Stimulated activated CD8-positive, alpha-beta memory T cell treated with anti-CD3 and anti-CD28 coated beads, Interleukin-15, amount 100 ng/mL, for 4 hours (primary cell): ENCODE results near the gene NFIX.

Experiments used
- DNase-seq, 2 donors: peaks; one replicate each; pipeline ENCODE4 v3.0.0-alpha.2; 2020; ENCODE audit warnings: low read depth in 2 of 2

The NFIX gene

DNA sequence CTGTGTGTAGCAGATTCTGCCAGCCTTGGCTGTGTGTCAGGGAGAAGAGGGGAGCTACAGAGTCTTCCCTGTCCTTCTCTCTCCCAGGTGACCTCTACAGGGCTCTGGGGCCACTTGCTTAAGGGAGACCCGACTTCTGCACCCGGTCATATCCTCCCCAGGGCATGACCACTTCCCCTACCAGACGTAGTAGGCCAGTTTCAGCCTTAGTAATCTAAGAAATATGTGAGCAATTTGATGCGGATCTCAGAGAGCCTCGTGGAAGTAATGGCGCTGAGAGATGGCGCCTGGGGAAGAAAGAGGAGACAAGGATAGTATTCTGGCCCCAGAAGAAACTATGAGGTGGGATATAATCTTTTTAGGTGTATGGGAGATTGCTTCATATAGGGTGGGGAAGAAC lies 41.9 kb downstream of the NFIX start:
- no peak for DNase-seq

DNA sequence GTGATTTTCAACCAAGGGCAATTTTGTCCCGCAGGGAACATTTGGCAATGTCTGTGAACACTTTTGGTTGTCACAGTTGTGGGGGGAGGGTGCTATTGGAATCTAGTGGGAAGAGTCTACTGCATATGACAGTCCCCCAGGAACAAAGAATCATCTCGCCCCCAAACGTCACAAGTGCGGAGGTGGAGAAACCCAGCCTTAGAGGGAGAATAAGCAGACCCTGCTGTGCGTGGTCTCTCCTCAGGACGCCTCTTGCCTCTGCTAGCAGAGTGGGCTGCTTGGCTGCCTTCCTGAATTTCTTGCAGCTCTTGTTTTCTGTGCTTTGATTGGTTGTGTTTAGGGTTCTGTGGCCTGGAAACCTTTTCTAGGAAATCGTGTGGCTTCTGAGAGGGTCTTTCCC lies 42.5 kb downstream of the NFIX start:
- no peak for DNase-seq

DNA sequence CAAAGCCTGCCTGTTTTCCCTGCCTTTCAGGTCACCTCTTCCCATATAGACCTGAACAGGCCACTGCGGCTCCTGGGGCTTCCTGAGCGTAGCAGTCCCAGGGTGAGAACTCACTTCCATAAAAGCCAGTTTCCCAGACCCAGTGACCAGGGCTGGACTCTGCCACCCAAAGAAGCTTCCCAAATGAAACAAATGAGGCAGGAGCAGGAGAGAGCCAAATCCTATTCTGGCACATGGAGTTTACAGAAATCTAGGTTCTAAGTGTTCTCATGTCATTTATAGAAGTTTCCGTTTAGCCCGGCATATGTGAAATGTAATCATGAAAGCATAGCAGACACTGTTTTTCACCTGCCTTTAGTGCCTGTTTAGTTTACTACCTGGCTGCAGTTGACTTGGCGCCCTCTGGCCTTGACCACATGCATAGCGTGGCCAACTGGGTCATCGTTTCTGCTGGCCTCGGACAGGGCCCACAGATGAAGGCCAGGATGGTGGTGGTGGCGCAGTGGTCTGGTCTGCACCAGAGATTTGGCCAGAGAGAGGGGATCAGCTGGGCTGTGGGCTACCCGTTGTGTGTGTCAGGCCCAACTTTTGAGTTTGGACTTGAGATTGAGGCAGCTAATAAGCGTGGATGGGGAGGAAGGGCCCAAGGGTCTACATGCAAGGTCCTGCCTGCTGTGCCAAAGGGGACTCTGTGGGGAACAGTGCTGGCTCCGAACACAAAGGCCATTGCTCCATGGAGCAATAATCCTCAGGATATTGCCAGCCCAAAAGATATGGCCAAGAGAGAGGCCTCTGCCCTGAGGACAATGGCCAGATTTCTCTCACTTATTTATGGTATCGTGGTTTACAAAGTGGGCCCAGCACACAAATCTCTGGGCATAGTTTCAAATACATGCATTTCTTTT lies 43.3 kb downstream of the NFIX start:
- no peak for DNase-seq

DNA sequence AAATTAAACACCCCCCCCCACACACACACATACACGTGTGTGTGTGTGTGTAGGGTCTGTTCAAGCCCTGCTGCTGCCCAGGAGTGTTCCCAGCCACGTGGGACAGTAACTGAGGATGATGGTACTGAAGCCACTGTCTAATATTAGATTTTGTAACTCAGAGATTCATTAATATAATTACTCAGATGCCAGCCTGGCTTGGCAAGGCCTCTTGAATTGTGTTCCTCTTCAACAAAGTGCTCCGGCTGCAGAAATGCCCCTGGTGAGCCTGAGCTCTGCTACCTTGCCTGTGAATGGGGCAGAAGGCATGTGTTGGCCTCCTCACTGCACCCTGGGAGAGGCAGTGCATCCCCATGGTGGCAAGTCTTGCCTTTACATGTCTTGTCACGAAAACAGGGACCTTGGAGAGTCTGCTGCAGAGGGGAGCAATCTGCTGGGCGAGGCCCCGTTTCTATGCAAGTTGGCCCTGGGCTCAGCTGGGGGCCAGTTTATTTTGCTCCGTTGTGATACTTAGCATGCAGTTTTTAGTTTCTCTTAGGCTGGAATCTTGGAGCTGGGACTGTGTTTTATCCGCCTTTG lies 44.0 kb downstream of the NFIX start:
- no peak for DNase-seq

DNA sequence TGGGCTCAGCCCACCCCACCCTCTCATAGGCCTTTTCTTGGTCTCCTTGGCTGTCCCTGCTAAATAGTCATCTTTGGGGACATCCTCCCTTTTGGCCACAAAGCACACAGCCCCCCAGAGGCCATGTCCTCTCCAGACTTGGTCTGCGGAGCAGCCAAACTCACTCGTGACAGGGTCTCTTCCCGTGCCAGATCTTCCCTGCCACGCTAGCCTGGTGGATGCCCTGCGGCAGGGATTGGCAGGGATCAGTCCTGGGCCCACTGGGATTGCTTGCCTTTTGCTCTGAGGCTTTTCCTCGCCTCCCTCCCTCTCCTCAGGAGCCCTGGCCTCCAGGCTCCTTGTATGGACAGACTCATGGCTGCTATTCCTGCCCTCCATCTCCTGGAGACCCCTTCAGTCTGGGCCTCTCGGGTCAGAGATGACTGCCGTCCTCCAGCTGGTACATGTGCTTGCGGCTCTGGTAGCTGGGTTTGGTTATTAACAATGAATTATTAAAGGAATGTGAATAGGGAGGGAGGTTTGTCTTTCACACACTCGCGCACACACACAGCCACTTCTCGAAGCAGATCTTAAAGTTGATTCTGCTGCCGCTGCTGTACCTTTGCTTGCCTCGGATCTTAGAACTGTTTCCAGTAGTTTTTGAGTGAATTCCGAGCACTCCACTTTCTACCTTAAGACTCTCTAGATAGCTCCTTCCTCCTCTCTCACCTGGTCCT lies 45.1 kb downstream of the NFIX start:
- DNase-seq = no peak

- no peak for DNase-seq
Measured at GRCh38 chr19:13040948-13041292, 45.6 kb downstream of the NFIX start.

DNA sequence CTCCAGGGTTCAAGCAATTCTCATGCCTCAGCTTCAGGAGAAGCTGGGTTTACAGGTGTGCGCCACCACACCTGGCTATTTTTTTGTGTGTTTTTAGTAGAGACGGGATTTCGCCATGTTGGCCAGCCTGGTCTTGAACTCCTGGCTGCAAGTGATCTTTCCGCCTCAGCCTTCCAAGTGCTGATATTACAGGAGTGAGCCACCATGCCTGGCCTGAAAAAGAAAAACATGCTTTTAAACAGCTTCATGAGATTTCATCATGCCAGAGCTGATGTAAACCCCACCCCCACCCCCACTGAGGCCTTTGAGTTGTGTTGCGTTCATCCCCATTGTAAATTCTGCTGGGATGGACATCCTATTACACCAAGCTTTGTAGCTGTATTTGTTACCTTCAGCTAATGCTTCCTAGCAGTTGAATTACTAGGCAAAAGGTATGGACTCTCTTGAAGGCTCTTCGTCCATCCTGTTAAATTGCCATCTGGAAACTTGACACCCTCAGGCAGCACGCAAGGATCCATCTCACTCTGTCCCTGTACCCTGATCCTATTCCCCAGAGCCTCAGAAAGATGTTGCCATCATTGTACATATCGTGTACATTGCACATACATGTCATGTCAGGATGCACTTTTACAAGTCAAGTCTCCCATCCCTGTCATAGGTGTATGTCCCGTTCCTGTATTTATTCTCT lies 47.3 kb downstream of the NFIX start:
- DNase-seq = no peak

DNA sequence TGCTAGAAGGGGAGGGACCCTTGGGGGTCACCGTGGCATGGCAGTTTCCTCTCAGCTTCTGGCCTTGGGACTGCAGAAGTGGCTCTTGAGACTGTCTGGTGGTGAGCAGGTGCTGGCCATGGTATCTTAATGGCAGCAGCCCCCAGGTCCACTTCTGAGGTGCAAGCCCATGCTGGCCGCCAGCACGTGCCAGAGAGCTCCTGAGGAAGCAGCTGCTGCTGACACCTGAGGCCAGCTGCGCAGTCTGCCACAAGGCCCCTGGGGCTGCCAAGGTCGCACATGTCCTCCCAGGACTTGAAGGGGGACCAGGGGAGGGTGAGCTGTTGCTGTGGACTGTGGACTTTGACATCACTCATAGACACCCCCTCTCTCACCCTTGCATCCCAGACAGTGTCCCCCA lies 48.0 kb downstream of the NFIX start:
- DNase-seq = no peak

GRCh38 chr19:13044231-13044836 lies 49.1 kb downstream of the NFIX start:
- peak; percentile 48 to 56 for DNase-seq

DNA sequence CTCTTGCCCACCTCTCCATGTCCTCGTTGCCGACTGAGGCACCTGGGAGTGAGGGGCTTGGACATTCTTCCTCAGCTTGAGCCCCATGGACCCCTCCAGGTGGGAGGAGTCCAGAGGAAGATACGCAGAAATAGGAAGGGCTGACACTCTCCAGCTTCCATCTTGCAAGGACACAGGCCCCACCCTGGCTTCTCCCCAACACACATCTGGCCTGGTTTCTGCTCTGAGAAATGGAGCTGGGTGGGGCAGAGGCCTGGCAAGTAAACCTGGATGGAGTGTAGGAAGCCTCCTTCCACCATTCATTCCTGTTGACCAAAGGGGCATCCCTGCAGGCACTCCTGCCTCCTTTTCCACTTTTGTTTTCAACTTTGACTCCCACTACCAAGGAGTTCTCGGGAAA lies 50.5 kb downstream of the NFIX start:
- no peak for DNase-seq

GRCh38 chr19:13047374-13047773 lies 52.1 kb downstream of the NFIX start:
- DNase-seq = no peak

DNA sequence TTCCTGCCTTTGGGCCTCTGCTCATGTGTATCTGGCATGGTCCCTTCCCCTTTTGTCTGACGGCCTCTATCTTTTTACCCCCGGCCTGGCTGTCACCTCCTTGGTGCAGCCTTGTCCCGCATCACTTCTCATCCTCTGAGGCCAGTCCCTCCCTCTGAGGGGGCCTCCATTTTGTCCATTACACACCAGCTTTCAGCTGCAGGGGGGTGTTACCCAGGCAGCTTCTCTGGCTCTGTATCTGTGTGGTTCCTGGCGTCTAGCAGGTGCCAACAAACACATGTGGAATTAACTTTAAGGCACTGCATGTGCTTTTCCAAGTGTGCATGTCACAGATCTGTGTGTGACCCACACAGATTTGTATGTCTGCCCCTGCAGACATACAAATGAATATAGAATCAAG lies 55.0 kb downstream of the NFIX start:
- DNase-seq = no peak

DNA sequence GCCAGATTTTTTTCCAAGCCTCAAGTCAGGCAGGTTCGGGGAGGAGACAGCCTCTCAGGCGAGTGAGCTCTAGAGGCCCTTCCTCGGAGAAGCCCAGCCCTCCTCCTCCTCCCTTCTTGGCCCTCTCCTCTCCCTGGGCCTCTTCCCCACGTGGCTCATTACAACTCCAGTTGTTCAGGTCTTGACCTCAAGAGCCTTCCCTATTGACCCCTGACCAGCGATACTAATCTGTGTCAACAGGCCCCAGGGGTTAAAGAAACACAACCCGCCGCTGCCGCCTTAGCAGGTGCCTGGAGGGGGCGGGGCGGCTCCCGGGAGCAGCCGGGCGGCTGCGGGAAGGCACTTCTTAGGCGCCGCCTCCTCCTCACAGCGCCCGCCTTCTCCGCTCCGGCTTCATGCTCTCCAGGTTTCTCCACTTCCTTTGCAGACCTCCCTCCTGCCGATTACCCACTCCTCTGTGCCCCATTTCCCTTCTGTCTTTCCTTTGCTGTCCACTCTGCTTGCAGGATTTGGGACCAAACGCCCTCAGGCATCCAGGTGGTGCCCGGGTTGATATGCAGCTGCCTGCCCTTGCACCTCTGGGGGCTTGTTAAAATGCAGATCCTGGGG lies 56.4 kb downstream of the NFIX start:
- DNase-seq = no peak

GRCh38 chr19:13052447-13053175 lies 57.3 kb downstream of the NFIX start:
- DNase-seq = no peak

- no peak for DNase-seq
Measured at GRCh38 chr19:13053238-13053637, 58.0 kb downstream of the NFIX start.

DNA sequence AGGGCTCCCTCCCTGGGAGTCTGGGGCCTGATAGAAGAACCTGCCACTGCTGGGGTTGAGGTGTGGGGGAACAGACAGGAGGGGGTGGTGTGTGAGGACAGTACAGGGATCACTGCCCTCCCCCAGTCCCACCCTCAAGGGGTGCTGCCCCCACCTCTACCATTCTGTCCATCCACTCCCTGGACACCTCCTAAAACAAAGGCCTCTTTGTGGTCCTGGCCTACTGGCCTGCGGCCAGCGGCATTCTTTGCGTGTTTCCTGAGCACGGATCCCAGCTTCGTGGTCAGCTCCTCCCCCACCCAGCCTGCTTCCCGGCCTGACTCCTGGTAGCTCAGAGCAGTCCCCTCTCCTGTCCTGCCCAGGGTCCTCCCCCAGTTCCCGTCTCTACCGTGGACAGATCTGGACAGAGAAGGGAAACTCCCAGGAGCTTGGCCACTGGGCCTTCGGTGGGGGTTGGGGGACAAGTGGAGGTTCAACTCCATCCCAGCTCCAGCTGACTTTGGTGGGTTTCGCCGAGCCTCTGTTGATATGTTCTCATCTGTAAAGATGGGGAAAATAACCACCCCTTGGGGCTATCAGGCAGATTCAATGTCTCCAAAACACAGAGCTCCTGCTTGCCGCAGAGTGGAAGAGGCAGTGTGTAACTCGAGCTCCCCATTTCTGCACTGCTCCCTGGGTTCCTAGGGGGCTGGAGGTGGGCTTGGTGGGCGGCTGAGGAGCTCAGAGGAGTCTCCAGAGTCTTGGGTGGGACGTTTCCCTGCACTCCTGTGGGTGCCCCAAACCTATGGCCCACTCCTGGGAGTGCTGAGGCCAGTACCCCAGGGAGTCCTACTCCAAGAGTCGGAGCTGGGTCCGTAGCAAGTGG lies 58.7 kb downstream of the NFIX start:
- no peak for DNase-seq

GRCh38 chr19:13054626-13055212 lies 59.4 kb downstream of the NFIX start:
- DNase-seq = no peak

GRCh38 chr19:13055213-13056051 lies 60.2 kb downstream of the NFIX start:
- DNase-seq = no peak
